OCI-LY1 (cell line): ENCODE data around the gene CRYL1.

Source experiments
- H2AFZ ChIP-seq: fragments of 200-600 bp; sonication (generic), shearing (Covaris generic); 2 replicates; pipeline ENCODE4 v1.6.0; 2014; ENCODE audit warnings: antibody characterized with exemption, mild to moderate bottlenecking, low read length
- H3F3A ChIP-seq: fragments of 200-600 bp; sonication (generic), shearing (Covaris generic); 2 replicates; pipeline ENCODE4 v1.6.0; 2014; ENCODE audit warnings: mild to moderate bottlenecking, antibody characterized with exemption, low read length, moderate library complexity; ENCODE audit not compliant: insufficient read depth
- H3K27ac ChIP-seq: fragments of 200-600 bp; sonication (generic); 2 replicates; pipeline ENCODE4 v1.5.1; 2014; ENCODE audit warnings: low read length, mixed run types, mild to moderate bottlenecking, low read depth; ENCODE audit not compliant: poor library complexity, severe bottlenecking
- H3K27me3 ChIP-seq: fragments of 200-600 bp; sonication (generic); 2 replicates; pipeline ENCODE4 v1.6.0; 2014; ENCODE audit warnings: antibody characterized with exemption, mild to moderate bottlenecking, low read length, moderate library complexity; ENCODE audit not compliant: insufficient read depth
- H3K36me3 ChIP-seq: fragments of 200-600 bp; sonication (generic); 2 replicates; pipeline ENCODE4 v1.6.1; 2014; ENCODE audit warnings: mild to moderate bottlenecking, antibody characterized with exemption, low read length, moderate library complexity, mixed read lengths; ENCODE audit not compliant: insufficient read depth
- H3K4me1 ChIP-seq: fragments of 200-600 bp; sonication (generic); 2 replicates; pipeline ENCODE4 v1.5.1; 2014; ENCODE audit warnings: mild to moderate bottlenecking, low read length, moderate library complexity; ENCODE audit not compliant: insufficient read depth, severe bottlenecking
- H3K4me2 ChIP-seq: fragments of 200-600 bp; sonication (generic), shearing (Covaris generic); 2 replicates; pipeline ENCODE4 v1.6.1; 2014; ENCODE audit warnings: low read length
- H3K4me3 ChIP-seq: fragments of 200-600 bp; sonication (generic); 2 replicates; pipeline ENCODE4 v1.5.1; 2014; ENCODE audit warnings: low read length, low read depth, mild to moderate bottlenecking, mixed read lengths; ENCODE audit not compliant: poor library complexity, severe bottlenecking
- H3K79me2 ChIP-seq: fragments of 200-600 bp; shearing (Covaris generic); 2 replicates; pipeline ENCODE4 v1.6.1; 2016; ENCODE audit warnings: mixed run types, low read length, mixed read lengths; ENCODE audit not compliant: insufficient read depth
- H3K9ac ChIP-seq: fragments of 200-600 bp; sonication (generic), shearing (Covaris generic); 2 replicates; pipeline ENCODE4 v1.6.1; 2014; ENCODE audit warnings: mild to moderate bottlenecking, low read length, mixed read lengths
- H3K9me2 ChIP-seq: fragments of 200-600 bp; sonication (generic), shearing (Covaris generic); 2 replicates; pipeline ENCODE4 v1.6.1; 2014; ENCODE audit warnings: low read depth, mild to moderate bottlenecking, low read length, mixed read lengths
- H3K9me3 ChIP-seq: fragments of 200-600 bp; shearing (Covaris generic); 2 replicates; pipeline ENCODE4 v1.6.1; 2014; ENCODE audit warnings: low read length, mixed read lengths
- H4K20me1 ChIP-seq: fragments of 200-600 bp; sonication (generic), shearing (Covaris generic); 2 replicates; pipeline ENCODE4 v1.6.0; 2016; ENCODE audit warnings: mild to moderate bottlenecking, low read length; ENCODE audit not compliant: insufficient read depth
- EZH2 ChIP-seq: fragments of 200-600 bp; sonication (generic), shearing (Covaris generic); IDR thresholded peaks from 2 replicates; pipeline ENCODE4 v1.8.0; 2017; ENCODE audit warnings: borderline replicate concordance, mixed run types, mild to moderate bottlenecking, antibody characterized with exemption, low read length, moderate library complexity, mixed read lengths
- TF ChIP-seq, protein P1 (sequence below): fragments of 200-600 bp; sonication (generic), shearing (Covaris generic); IDR thresholded peaks from 2 replicates; pipeline ENCODE4 v1.5.1; 2017; ENCODE audit warnings: mild to moderate bottlenecking, antibody characterized with exemption, low read length, moderate library complexity, mixed read lengths

CRYL1 gene

GRCh38 chr13:20418953-20419352 is 106.7 kb downstream of the CRYL1 start:
- H3K4me3 ChIP-seq: no peak overlapping the region
- H3F3A ChIP-seq: no peaks in the 10 kb centered on the region
- no peak overlapping the region for H3K9ac ChIP-seq
- H3K36me3 ChIP-seq: no peaks in the 10 kb centered on the region
- no peaks in the 10 kb centered on the region for H3K9me3 ChIP-seq
- no peak overlapping the region for H3K27ac ChIP-seq
- H3K79me2 ChIP-seq: no peaks in the 10 kb centered on the region
- TF ChIP-seq EZH2: no peak
- TF ChIP-seq, protein P1, sequence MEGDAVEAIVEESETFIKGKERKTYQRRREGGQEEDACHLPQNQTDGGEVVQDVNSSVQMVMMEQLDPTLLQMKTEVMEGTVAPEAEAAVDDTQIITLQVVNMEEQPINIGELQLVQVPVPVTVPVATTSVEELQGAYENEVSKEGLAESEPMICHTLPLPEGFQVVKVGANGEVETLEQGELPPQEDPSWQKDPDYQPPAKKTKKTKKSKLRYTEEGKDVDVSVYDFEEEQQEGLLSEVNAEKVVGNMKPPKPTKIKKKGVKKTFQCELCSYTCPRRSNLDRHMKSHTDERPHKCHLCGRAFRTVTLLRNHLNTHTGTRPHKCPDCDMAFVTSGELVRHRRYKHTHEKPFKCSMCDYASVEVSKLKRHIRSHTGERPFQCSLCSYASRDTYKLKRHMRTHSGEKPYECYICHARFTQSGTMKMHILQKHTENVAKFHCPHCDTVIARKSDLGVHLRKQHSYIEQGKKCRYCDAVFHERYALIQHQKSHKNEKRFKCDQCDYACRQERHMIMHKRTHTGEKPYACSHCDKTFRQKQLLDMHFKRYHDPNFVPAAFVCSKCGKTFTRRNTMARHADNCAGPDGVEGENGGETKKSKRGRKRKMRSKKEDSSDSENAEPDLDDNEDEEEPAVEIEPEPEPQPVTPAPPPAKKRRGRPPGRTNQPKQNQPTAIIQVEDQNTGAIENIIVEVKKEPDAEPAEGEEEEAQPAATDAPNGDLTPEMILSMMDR: no peak
- H4K20me1 ChIP-seq: no peaks in the 10 kb centered on the region
- no peaks in the 10 kb centered on the region; the same call in 1 of the 2 replicates for H3K27me3 ChIP-seq
- H2AFZ ChIP-seq: no peak overlapping the region
- H3K4me1 ChIP-seq: no peaks in the 10 kb centered on the region
- no peaks in the 10 kb centered on the region for H3K9me2 ChIP-seq
- H3K4me2 ChIP-seq: no peak overlapping the region

DNA sequence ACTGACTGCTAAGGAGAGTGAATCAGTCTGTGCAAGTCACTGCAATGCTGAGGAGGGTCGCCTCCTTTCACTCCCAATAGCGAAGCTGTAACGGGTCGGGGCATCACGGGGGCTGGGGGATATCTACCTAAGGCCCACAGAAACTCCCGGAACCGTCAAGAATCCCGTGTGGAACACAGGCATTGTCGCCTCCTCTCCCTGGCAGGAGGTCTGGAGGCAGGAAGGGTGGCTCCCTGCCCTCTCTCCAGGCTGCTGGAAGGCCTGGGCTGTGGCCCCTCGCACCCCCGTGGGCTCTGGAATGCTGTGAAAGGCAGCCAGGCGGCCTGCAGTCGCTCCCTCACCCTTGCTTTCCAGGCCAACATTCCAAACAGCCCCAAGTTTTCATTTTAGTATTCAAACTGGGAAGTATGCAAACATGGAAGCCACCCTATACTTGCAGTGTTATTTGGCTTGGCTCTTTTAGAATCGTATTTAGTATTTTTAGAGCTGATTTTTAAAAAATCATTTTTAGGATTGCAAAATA is 109.4 kb downstream of the CRYL1 start:
- no peak overlapping the region for H2AFZ ChIP-seq
- no peaks in the 10 kb centered on the region for H3K9me3 ChIP-seq
- H3K79me2 ChIP-seq: no peaks in the 10 kb centered on the region
- no peaks in the 10 kb centered on the region for H3K36me3 ChIP-seq
- no peak overlapping the region for H3K4me2 ChIP-seq
- TF ChIP-seq EZH2: no peak
- TF ChIP-seq, protein P1: no peak
- no peak overlapping the region for H3K27ac ChIP-seq
- no peaks in the 10 kb centered on the region for H3F3A ChIP-seq
- H4K20me1 ChIP-seq: no peaks in the 10 kb centered on the region
- no peaks in the 10 kb centered on the region for H3K9me2 ChIP-seq
- H3K4me3 ChIP-seq: no peak overlapping the region
- no peak overlapping the region for H3K9ac ChIP-seq
- no peaks in the 10 kb centered on the region; the same call in 1 of the 2 replicates for H3K27me3 ChIP-seq
- no peaks in the 10 kb centered on the region for H3K4me1 ChIP-seq

DNA sequence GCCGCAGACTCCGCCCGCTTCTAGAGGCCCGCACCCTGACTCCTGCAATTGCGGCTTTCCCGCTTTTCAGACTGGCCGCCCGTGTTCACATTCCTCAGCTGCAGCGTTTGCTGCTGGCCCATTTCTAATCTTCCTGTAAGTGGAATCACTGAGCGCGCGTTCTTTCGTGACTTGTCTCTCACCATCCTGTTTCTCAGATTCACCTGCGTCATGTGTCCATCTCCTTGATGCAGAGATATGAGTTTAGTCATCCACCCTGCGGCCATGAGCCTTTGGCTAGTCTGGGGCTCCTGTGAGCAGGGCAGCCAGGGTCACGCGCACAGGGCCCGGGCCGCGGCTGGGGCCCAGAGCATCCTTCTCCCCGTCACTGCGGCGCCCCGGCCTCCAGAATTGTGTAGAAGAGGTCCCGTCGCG is 110.0 kb downstream of the CRYL1 start:
- Histone ChIP-seq H3K4me2 (no peak overlapping the region), H3K9me2 (no peaks in the 10 kb centered on the region), H3K27ac (no peak overlapping the region), H3K4me1 (no peaks in the 10 kb centered on the region), H4K20me1 (no peaks in the 10 kb centered on the region), H3K36me3 (no peaks in the 10 kb centered on the region), H3F3A (no peaks in the 10 kb centered on the region), H3K4me3 (no peak overlapping the region), H2AFZ (no peak overlapping the region), H3K79me2 (no peaks in the 10 kb centered on the region), H3K27me3 (no peaks in the 10 kb centered on the region; the same call in 1 of the 2 replicates), H3K9ac (no peak overlapping the region), H3K9me3 (no peaks in the 10 kb centered on the region)
- no peak for TF ChIP-seq EZH2
- TF ChIP-seq, protein P1: no peak
